Ovary (tissue), 3 donors: ENCODE data around the gene TCHP.

Experiments
- CTCF ChIP-seq, 3 donors: fragments of 450-650 bp in 2 of 3; fragments of 200-600 bp in 1 of 3; IDR thresholded peaks; one replicate each; pipeline versions ENCODE4 v1.5.1 to v1.8.0; 2016 to 2022; ENCODE audit warnings: antibody characterized with exemption in 3 of 3, mild to moderate bottlenecking in 1 of 3
- EP300 ChIP-seq: sonication (generic); formaldehyde crosslinking; IDR thresholded peaks from one replicate; pipeline ENCODE4 v1.6.1; 2017; ENCODE audit warnings: antibody characterized with exemption
- POLR2A ChIP-seq: fragments of 450-650 bp; IDR thresholded peaks from one replicate; pipeline ENCODE4 v1.6.1; 2017; ENCODE audit warnings: antibody characterized with exemption, mild to moderate bottlenecking, moderate library complexity
- donor health status: DM: no; HTN: no; CAD: no.

- TF ChIP-seq POLR2A: no peak
- TF ChIP-seq CTCF (IDR thresholded peaks at IDR 0.05): no peak
- no peak for TF ChIP-seq EP300
These were observed 23.0 kb downstream of the TCHP start for GRCh38 chr12:109923038-109923437.
